GM12874 (cell line): Measurements from ENCODE around the gene ZNF451.

Source experiments
- TF ChIP-seq, protein P1 (sequence below): IDR thresholded peaks from 2 replicates; pipeline ENCODE4 v1.5.1; 2011; ENCODE audit warnings: low read depth, mild to moderate bottlenecking, control low read depth, low read length, moderate library complexity; ENCODE audit not compliant: insufficient read depth

The ZNF451 gene

DNA sequence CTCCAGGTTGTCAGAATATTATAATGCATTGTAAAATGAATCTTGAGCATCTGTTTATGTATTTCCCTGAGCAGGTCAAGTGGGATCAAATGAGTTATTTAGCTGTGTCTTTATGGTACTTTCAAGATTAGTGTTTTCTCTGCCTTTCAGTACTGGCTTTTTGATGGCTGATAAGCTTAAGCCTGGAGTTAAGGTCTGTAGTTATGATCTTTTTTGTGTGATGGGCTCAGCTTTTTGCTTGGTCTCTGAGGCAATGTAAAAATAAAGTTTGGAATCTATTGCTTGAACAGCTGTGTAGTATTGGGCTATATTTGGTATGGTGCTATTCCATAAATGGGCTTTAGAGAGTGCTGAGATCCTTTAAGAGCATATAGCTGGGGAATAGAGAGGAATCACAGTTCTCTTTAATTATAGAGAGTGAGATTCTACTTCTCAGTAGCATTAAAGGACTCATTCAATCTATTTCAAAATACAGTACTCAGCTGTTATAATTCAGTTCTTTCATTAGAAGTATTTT lies 40.7 kb downstream of the ZNF451 start:
- TF ChIP-seq, protein P1, sequence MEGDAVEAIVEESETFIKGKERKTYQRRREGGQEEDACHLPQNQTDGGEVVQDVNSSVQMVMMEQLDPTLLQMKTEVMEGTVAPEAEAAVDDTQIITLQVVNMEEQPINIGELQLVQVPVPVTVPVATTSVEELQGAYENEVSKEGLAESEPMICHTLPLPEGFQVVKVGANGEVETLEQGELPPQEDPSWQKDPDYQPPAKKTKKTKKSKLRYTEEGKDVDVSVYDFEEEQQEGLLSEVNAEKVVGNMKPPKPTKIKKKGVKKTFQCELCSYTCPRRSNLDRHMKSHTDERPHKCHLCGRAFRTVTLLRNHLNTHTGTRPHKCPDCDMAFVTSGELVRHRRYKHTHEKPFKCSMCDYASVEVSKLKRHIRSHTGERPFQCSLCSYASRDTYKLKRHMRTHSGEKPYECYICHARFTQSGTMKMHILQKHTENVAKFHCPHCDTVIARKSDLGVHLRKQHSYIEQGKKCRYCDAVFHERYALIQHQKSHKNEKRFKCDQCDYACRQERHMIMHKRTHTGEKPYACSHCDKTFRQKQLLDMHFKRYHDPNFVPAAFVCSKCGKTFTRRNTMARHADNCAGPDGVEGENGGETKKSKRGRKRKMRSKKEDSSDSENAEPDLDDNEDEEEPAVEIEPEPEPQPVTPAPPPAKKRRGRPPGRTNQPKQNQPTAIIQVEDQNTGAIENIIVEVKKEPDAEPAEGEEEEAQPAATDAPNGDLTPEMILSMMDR = no peak

DNA sequence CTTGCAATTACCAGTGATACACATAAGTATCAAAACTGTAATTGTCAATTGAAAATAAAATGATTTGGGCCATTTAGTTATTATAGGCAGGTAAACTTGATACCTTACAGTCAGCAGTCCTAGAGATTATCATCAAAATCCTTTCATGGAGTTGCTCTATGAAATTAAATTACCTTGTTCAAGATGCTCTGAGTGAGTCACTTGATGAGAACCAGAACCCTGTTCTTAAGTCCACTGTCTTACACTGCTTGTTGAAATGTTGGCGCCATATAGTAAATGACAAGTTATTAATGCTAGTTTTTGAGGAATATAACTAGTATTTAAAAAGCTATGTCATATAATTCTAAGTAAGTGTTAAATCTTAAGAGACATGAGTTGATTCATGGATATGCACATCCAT lies 45.0 kb downstream of the ZNF451 start:
- TF ChIP-seq, protein P1 = no peak

DNA sequence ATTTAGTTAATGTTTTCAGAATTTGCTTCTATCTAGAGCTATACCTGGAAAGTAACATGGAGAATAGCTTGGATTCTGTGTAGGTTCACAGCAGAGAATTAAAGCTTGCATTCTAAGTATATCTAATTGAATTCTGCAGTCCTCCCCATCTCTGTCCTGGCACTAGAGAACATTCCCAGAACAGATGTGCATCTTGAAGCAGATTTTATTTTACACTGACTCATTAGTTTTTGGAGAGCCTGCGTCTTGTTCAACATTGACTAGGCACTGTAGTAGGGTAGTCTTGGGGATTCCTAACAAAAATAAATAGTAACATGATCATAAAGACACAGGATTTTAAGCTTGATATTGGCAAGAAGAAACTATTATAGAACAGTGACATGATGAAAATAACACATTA lies 45.9 kb downstream of the ZNF451 start:
- TF ChIP-seq, protein P1 = no peak

DNA sequence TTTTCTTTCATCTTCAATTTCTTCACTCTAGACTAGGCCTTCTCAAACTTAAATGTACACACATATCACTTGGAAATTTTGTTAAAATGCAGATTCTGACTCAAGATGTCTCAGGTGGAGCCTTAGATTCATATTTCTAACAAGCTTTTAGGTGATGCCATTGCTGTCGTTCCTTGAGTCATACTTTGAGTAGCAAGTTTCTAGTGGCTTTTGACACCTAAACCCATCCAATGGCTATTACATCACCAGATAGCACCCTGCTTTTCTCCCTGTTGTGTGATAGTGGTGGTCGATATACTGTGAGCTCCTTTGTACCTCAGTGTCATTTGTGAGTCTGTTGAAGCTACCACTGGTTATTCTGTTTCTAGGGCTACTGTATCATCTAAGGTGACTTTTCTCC lies 47.4 kb downstream of the ZNF451 start:
- TF ChIP-seq, protein P1 = no peak

DNA sequence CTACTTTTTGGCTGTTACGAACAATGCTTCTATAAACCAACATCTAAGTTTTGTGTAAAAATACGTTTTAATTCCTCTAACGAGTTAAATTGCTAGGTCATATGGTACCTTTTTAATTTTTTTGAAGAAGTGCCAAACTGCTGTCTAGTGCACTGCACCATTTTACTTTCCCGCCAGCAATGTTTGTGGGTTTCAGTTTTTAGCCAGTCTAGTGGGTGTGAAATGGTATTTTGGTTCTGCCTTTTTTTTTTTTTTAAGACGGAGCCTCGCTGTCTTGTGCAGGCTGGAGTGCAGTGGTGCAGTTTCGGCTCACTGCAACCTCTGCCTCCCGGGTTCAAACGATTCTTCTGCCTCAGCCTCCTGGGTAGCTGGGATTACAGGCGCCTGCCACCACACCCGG lies 48.0 kb downstream of the ZNF451 start:
- TF ChIP-seq, protein P1 = no peak

DNA sequence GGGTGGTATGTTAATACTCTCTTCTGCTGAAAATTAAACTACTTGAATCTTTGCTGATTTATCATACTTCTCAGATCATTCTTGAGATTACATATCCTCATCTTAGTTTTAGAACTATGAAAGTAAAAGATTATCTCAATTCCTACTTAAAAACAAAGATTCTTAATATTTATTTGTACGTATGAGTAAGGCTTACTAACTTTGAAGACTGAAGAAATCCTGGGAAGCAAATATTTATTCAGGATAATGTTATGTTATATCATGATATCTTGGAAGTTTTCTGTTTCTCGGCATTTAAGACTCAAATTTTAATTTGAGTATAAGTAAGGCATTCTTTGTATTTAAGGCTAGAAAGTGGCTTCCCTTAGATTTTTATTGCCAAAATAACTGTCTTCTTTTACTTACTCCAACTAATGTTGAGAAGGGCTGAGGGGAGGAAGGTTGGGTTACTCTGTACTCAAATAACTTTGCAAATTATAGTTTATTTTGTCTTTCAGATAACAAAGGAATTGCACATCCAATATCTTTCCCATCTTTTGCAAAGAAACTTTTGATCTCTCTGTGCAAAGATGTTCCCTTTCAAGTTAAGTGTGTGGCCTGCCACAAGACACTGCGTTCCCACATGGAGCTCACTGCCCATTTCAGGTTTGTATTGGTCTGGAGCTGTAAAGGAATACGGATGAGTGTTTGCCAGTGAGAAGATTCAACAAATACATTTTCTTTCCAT lies 51.6 kb downstream of the ZNF451 start:
- TF ChIP-seq, protein P1 = no peak

DNA sequence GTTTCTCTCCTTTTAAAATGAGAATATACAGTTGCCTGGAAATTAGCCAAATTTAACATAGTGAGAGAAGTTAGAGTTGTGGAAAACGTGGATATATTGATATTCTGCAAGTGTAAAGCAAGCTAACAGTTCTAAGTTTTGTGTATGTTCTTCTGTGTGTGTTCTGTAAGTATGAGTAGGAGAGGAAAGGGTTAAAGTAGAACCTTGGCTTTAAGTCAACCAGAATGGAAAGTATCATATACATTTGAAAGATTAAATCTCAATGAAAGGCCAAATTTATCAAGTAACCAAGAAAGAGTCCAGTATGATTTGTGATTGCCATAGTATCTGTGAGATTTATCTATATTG lies 52.2 kb downstream of the ZNF451 start:
- TF ChIP-seq, protein P1 = no peak

DNA sequence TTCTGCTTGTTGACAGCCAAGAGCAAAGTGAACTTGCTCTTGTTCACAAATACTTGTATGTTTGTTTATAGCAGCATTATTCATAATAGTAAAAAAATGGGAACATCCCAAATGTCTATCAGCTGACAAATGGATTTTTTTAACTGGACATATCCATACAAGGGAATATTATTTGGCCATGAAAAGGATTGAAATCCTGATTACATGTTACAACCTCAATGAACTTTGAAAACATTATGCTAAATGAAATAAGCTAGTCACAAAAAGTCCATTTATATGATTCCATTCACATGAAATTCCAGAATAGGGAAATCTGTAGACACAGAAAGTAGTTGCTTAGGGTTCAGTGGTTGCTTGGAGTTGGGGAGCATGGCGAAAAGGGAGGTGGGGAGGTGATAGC lies 53.7 kb downstream of the ZNF451 start:
- TF ChIP-seq, protein P1 = no peak
